K562 (cell line): ENCODE data around the gene SP6. TPM values are rescaled to one million over a fixed set of nuclear protein-coding genes. Genes with fewer than 3 reads are reported as not detected.
A peak's percentile ranks its signal among the peaks of the same experiment; 100 is the strongest.

Source experiments
- CHAMP1 ChIP-seq: fragments of 450-650 bp; IDR thresholded peaks from 2 replicates; pipeline ENCODE4 v1.6.1; 2016; ENCODE audit warnings: mild to moderate bottlenecking
- CXXC5 ChIP-seq: fragments of 250-450 bp; sonication (Bioruptor Pico); IDR thresholded peaks from 2 replicates; pipeline ENCODE4 v1.8.0; 2022; ENCODE audit warnings: inconsistent platforms, mild to moderate bottlenecking, moderate library complexity
- E2F1 ChIP-seq: sonication (generic); formaldehyde crosslinking; IDR thresholded peaks from 2 replicates; pipeline ENCODE4 v1.8.1; 2023; ENCODE audit warnings: mild to moderate bottlenecking, missing genetic modification reagents, moderate library complexity
- ETS1 ChIP-seq: conservative IDR thresholded peaks from 2 replicates; pipeline ENCODE4 v1.6.1; 2011; ENCODE audit warnings: low read depth, mild to moderate bottlenecking, low read length; ENCODE audit not compliant: control insufficient read depth
- FOXA1 ChIP-seq: fragments of 450-650 bp; IDR thresholded peaks from 2 replicates; pipeline ENCODE4 v1.6.1; 2016; ENCODE audit warnings: mild to moderate bottlenecking, borderline replicate concordance
- JUND ChIP-seq, 2 experiments: IDR thresholded peaks; 2 replicates in 1 of 2; 3 replicates in 1 of 2; pipeline ENCODE4 v1.6.1; 2011; ENCODE audit warnings: borderline replicate concordance in 2 of 2, low read depth in 2 of 2, low read length in 2 of 2, improper control_type of control experiment in 1 of 2, missing biosample characterization in 1 of 2, missing genetic modification characterization in 1 of 2, missing genetic modification reagents in 1 of 2
- NFRKB ChIP-seq: fragments of 450-650 bp; IDR thresholded peaks from 2 replicates; pipeline ENCODE4 v1.6.1; 2016; ENCODE audit warnings: low read depth
- PCBP1 ChIP-seq: fragments of 200-400 bp; formaldehyde crosslinking; IDR thresholded peaks from 2 replicates; pipeline ENCODE4 v1.6.1; 2018; ENCODE audit warnings: mild to moderate bottlenecking, low read depth, low read length; ENCODE audit not compliant: poor library complexity, severe bottlenecking
- POLR2B ChIP-seq: fragments of 450-650 bp; IDR thresholded peaks from 2 replicates; pipeline ENCODE4 v1.6.1; 2018; ENCODE audit warnings: low read depth; ENCODE audit not compliant: partially characterized antibody
- RBFOX2 ChIP-seq: fragments of 200-400 bp; formaldehyde crosslinking; IDR thresholded peaks from 2 replicates; pipeline ENCODE4 v1.6.1; 2017; ENCODE audit warnings: low read depth, mild to moderate bottlenecking, low read length, moderate library complexity
- SNIP1 ChIP-seq: fragments of 450-650 bp; IDR thresholded peaks from 2 replicates; pipeline ENCODE4 v1.7.1; 2017; ENCODE audit warnings: low read depth, mild to moderate bottlenecking
- SP2 ChIP-seq: IDR thresholded peaks from 2 replicates; pipeline ENCODE4 v1.6.1; 2011; ENCODE audit warnings: mild to moderate bottlenecking, low read depth, low read length, moderate library complexity; ENCODE audit not compliant: poor library complexity, severe bottlenecking; ENCODE audit errors: extremely low read depth
- TCF3 ChIP-seq: sonication (generic); formaldehyde crosslinking; IDR thresholded peaks from 2 replicates; pipeline ENCODE4 v1.4.0; 2020; ENCODE audit warnings: mild to moderate bottlenecking, missing genetic modification reagents
- ZBTB26 ChIP-seq: fragments of 450-650 bp; formaldehyde crosslinking; IDR thresholded peaks from 2 replicates; pipeline ENCODE4 v1.4.0; 2022; ENCODE audit warnings: missing genetic modification characterization
- ZBTB33 ChIP-seq: sonication (generic); formaldehyde crosslinking; IDR thresholded peaks from 2 replicates; pipeline ENCODE4 v1.8.1; 2023; ENCODE audit warnings: mild to moderate bottlenecking, missing genetic modification reagents
- ZNF121 ChIP-seq: sonication (generic); formaldehyde crosslinking; conservative IDR thresholded peaks from 2 replicates; pipeline ENCODE4 v1.8.0; 2022; ENCODE audit warnings: missing genetic modification reagents
- ZNF324 ChIP-seq: fragments of 250-450 bp; sonication (Bioruptor Pico); IDR thresholded peaks from 2 replicates; pipeline ENCODE4 v1.4.0; 2020; ENCODE audit warnings: mild to moderate bottlenecking
- polyA plus RNA-seq, 8 experiments: library from polyadenylated mRNA; depleted of rRNA in 4 of 8; stranded (reverse) in 5 of 8; unstranded in 3 of 8; fragments of >200 nt; fragmentation: Nextera tagmentation in 2 of 8; fragmentation: Illumina TruSeq in 1 of 8; extraction: Ambion mirVana in 2 of 8; extraction: Trizol in 1 of 8; gene quantifications; 2 replicates each; pipeline versions ENCODE4 v1.2.1 to v1.2.3, GENCODE V29; 2011 to 2014; ENCODE audit warnings: inconsistent platforms in 1 of 8, missing spikeins in 1 of 8
- total RNA-seq, 7 experiments: library from RNA; depleted of rRNA in 6 of 7; stranded (reverse); fragments of >200 nt in 6 of 7; fragmentation: Illumina TruSeq in 2 of 7; extraction: Trizol in 2 of 7; gene quantifications; 2 replicates each; pipeline versions ENCODE4 v1.2.1 to v1.2.3, GENCODE V29; 2011 to 2021; ENCODE audit warnings: low replicate concordance in 1 of 7

The SP6 gene
- total and polyA plus RNA-seq, 9 of the 15 experiments (the other 6 are each of a cell fraction or from before 2014, with no cell fraction given): 0.11 to 7.9 (median 2.2) TPM

GRCh38 chr17:47831003-47831933, 19.7 kb downstream of the SP6 start, which contains the start of the genes LRRC46 and MRPL10 (continued):
- TF ChIP-seq ZBTB33 (CRISPR knock-in tag): 0 out of 2 replicates have a peak, but pooled peaks have one; percentile 7
- TF ChIP-seq ZBTB26 (CRISPR knock-in tag): no peak
- TF ChIP-seq PCBP1: no peak
- TF ChIP-seq JUND (IDR thresholded peaks at IDR 0.05; ENCODE audit: borderline replicate concordance, low read depth, low read length): peak; percentile 36; the same call in 1 of the 2 replicates
- peak; percentile 10; the same call in 1 of the 3 replicates for TF ChIP-seq JUND (tag; IDR thresholded peaks at IDR 0.05; ENCODE audit: borderline replicate concordance, low read depth, low read length)
- peak; percentile 40; the same call in 1 of the 2 replicates for TF ChIP-seq E2F1 (CRISPR knock-in tag)
- TF ChIP-seq ETS1: peak; percentile 66; the same call in 1 of the 2 replicates
- TF ChIP-seq FOXA1: no peak
- peak; percentile 96 for TF ChIP-seq RBFOX2
- TF ChIP-seq NFRKB: peak; percentile 68; the same call in 1 of the 2 replicates
- TF ChIP-seq ZNF324 (CRISPR knock-in tag): no peak
- peak; percentile 69 for TF ChIP-seq CXXC5 (CRISPR knock-in tag)
- no peak for TF ChIP-seq CHAMP1
- no peak for TF ChIP-seq SNIP1
- peak; percentile 4 for TF ChIP-seq SP2
- peak; percentile 25; the same call in 1 of the 2 replicates for TF ChIP-seq TCF3 (CRISPR knock-in tag)
- TF ChIP-seq ZNF121 (CRISPR knock-in tag): no peak
- peak; percentile 96 for TF ChIP-seq POLR2B
